Thyroid gland (tissue), 4 donors: ENCODE data around the gene DNTTIP2.

ENCODE experiments used
- POLR2A ChIP-seq, 2 donors: fragments of 450-650 bp; IDR thresholded peaks; one replicate each; pipeline ENCODE4 v1.6.1; 2017; ENCODE audit warnings: antibody characterized with exemption in 2 of 2, mild to moderate bottlenecking in 2 of 2, moderate library complexity in 1 of 2
- TF ChIP-seq, protein P1 (sequence below), 6 experiments: fragments of 200-600 bp in 3 of 6; fragments of 450-650 bp in 3 of 6; sonication (generic) in 3 of 6; IDR thresholded peaks; one replicate each; pipeline ENCODE4 v1.5.1; 2016 to 2019; ENCODE audit warnings: antibody characterized with exemption in 6 of 6, mild to moderate bottlenecking in 2 of 6, inconsistent platforms in 1 of 6, moderate library complexity in 1 of 6

DNA sequence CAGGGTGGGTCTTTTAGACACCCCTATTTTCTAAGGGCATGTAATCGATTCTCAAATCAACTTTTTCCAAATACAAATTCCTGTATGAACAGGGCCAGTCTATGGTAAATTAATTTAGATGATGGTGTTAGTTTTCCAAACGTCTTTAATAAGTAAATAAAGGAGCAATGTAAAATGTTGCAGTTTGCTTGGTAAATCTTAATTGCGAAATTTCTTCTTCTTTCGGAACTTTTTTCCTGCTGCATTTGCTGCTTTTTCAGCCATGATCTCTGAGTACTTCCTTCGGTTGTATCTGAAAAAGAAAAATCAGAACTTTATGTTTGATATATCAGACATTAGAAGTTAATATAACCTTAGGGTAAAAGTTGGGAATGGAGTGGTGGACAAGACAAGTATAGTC, 9.4 kb downstream of the DNTTIP2 start:
- TF ChIP-seq POLR2A (IDR thresholded peaks at IDR 0.05), result no peak
- TF ChIP-seq, protein P1, sequence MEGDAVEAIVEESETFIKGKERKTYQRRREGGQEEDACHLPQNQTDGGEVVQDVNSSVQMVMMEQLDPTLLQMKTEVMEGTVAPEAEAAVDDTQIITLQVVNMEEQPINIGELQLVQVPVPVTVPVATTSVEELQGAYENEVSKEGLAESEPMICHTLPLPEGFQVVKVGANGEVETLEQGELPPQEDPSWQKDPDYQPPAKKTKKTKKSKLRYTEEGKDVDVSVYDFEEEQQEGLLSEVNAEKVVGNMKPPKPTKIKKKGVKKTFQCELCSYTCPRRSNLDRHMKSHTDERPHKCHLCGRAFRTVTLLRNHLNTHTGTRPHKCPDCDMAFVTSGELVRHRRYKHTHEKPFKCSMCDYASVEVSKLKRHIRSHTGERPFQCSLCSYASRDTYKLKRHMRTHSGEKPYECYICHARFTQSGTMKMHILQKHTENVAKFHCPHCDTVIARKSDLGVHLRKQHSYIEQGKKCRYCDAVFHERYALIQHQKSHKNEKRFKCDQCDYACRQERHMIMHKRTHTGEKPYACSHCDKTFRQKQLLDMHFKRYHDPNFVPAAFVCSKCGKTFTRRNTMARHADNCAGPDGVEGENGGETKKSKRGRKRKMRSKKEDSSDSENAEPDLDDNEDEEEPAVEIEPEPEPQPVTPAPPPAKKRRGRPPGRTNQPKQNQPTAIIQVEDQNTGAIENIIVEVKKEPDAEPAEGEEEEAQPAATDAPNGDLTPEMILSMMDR (IDR thresholded peaks at IDR 0.05), result no peak
